CD4-positive, alpha-beta T cell treated with Interleukin-4 for 4 hours (primary cell): ENCODE measurements around the gene UGT3A1.
"Not testable (repeated sequence)": the region's sequence is repeated elsewhere in the genome, so short reads cannot be mapped to it uniquely, and the experiment has no call there.

Source experiments
- DNase-seq: peaks from one replicate; pipeline ENCODE4 v3.0.0-alpha.2; 2020

UGT3A1 gene, protein sequence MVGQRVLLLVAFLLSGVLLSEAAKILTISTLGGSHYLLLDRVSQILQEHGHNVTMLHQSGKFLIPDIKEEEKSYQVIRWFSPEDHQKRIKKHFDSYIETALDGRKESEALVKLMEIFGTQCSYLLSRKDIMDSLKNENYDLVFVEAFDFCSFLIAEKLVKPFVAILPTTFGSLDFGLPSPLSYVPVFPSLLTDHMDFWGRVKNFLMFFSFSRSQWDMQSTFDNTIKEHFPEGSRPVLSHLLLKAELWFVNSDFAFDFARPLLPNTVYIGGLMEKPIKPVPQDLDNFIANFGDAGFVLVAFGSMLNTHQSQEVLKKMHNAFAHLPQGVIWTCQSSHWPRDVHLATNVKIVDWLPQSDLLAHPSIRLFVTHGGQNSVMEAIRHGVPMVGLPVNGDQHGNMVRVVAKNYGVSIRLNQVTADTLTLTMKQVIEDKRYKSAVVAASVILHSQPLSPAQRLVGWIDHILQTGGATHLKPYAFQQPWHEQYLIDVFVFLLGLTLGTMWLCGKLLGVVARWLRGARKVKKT

DNA sequence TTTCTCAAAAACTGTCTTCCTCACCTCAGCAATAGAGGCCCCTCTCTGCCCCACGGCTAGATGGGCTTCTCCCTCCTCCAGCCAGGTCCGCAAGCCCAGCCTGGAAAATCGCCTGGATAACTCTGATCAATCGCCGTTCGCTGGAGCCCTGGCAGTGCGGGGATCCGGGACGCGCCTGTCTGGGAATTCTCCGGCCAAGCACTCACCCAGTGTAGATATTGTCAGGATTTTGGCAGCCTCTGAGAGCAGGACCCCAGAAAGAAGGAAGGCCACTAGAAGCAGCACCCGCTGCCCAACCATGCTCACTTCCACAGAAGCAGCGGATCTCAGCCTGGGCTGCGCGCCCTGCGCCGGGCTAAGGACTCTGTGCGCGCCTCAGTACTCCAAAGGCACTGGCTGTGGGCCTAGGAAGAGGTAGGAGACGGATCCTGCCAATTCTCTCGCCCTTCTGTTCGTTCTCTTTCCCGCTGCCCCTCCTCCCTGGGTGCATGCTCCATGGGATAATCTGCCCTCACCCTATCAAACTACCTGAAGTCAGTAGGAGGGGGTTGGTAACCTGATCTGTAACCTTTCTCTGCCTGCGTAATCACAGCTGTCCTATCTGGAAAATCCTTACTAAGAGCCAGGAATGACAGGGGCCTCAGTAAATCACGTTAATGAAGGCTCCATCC, at the start of gene UGT3A1:
Gene UGT3A1 (minus strand): TSS at position 450 of the 671 bp plus-strand sequence. CDS start 150 bp downstream, at position 300.
- DNase-seq: no peak

DNA sequence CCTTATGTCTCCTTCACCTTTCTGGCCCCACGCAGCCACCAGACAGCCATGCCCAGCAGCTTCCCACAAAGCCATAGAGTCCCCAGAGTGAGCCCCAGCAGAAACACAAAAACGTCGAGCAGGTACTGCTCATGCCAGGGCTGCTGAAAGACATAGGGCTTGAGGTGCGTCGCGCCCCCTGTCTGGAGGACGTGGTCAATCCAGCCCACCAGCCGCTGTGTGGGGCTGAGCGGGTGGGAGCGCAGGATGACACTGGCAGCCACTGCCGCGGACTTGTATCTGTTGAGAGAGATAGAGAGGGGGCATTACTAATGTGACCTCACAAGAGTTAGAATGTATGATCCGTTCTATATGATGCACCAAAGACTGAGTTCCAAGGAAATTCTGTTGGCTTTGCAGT, 44.5 kb upstream of the UGT3A1 start:
- no peak for DNase-seq

DNA sequence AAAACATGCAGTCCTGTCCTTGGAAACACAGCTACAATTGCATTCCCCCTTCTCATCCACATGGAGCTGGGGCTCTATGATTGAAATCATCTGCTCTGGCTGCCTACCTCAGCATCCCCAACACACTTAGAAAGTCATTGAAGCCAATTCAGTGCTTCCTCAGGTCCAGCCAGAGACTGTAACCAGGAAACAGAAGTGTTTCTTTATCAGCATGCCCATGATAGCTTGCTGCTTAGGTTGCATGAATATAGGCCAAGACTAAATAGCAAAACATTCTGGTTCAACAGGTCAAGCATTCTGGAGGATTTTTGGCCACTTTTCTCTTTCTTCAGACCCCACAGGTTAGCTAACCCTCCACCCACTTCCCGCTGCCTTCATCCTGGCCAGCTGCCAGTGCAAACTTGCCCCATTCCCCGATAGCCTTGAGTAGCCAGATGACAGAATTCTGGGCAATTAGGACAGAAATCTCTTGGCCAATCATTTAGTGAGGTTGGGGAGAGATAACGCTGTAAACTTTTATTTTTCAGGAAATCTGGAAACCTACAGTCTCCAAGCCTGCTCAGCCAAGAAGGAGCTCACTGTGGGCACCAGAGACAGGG, 43.4 kb upstream of the UGT3A1 start:
- DNase-seq: not testable (repeated sequence)

DNA sequence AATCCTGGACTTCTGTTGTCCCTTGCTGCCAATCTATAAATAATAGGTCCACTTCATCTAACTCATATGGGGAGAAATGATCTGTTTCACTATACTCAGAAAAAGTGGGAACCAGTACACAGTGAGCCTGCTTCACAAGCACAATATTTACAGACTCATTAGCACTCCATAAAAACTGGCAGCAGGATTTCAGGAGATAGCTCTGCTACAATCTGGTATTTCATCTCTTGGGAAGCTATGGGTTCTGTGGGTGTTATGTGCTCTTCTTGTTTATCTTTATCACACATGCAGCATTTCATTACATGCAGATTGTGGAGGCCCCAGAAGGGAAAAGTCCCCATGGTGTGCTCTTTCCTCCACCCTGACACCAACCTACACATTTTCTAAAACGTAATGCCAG, 42.3 kb upstream of the UGT3A1 start:
- DNase-seq: no peak

DNA sequence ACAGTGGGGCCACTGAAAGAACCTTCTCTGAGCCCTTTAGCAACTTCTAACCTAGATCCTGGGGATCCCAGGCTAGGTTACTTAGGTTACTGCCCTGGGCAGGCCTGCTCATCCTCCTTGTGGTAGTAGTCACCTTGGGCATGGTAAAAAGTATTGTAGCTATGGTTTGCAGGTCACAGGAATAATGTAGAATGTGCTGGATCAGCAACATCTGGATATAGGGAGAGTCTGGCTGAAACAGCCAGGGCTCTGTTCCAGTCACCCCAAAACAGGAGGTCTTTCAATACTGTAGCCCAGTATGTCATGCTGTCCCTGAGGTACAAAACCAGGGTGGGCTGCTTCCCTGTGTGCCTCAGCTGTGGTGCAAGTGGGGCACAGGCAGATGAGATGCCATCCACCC, 41.9 kb upstream of the UGT3A1 start:
- no peak for DNase-seq

DNA sequence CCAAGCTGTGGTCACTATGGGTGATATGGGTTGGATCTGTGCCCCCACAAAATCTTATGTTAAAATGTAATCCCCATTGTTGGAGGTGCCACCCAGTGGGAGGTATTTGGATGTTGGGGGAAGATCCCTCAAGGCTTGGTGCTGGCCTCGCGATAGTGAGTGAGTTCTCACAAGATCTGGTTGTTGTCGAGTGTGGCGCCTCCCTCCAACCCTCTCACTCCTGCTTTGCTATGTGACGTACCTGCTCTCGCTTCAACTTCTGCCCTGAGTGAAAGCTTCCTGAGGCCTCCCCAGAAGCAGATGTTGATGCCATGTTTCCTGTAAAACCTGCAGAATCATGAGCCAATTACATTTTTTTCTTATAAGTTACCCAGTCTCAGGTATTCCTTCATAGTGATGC, 40.0 kb upstream of the UGT3A1 start:
- DNase-seq: no peak

DNA sequence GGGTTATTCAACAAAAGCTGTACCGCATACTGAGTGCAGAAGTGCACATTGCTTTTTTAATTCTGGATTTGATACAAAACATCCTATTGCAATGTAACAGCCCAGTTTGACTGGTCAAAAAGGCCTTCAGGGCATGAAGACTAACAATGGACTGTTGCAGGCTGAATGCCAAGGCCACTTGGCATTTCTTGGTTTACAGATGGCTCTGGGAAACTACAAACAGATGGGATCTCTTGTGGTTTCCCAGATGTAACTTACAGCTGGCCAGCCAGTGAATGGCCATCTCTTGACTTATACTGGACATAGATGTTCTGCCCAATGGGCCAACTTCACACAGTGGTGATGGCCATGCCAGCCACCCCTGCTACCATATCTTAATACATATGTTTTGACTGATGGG, 38.7 kb upstream of the UGT3A1 start:
- DNase-seq: no peak

DNA sequence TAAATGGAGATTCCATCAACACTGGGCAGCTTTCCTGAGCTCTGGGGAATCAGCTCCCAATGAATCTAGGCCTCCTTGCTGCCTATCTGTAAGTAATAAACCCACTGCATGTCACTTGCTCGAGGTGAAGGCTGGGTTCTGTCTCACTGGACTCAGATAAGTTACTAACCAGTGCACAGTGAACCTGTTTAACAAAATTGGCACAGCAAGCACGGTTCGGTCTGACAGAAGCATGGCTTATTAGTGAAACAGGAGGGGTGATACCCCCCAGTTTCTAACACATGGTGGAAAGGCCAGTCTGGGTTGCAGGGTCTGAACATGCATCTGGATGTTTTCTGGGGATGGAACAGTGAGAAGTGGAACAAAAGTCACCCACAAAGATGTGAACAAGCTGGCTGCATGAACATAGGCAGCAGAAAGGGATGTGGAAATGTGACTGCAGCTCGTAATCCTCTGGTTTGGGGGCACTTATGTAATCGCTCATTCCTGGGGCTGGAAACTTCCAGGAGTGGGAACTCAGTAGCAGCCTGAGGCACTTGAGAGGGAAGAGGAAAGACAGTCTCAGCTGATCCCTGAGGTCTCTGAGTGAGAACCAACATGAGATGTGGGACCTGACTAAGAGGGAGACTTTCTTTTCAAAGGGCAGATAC, 37.8 kb upstream of the UGT3A1 start:
- DNase-seq: no peak

DNA sequence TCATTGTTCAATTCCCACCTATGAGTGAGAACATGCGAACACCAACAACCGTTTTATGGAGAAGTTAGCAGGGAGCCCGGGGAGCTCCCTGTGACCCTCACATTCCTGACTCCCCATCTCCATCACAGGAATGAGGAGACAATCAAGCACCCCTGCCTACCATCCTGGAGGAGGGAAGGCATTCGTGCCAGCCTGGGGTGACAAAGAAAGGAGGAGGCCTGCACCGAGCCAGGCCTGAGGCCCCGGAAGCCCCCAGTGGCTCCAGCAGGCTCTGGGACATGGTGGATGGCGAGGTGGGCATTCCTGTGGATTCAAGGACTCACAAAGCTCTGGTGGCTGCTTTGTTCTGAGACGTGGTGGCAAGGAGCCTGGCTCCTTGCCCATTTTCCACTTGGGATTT, 36.5 kb upstream of the UGT3A1 start:
- no peak for DNase-seq

DNA sequence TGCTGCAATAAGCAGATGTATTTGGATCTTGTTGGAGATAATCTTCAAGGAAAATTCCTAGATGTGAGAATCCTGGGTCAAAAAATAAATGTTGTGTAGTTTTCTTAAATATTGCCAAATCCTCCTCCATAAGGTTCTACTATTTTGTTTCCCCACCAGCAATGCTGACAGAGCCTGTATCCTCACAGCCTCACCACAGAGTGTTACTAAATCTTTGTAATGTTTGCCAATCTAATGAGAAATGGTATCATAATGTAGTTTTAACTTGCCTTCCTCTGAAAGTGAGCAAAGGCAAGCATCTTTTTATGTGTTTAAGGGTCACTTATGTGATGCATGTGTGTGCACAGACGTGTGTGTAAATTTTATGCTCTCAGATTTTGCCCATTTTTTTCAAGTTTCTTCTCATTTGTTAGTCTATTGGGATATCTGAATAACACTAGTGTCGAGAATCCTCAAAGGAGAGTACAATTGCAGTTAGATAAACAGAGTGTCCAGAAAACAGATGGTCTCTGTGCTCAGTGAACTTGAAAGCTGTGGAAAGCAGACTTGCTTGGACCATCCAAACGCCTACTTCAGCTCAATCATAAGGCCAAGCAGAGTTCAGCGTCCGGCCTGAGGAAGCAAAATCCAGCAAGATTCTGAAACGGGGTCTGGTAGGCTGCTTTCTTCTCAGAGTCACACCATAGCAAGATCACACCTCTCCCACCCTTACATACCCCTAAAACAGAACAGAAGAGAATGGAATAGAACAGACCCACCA, 35.7 kb upstream of the UGT3A1 start:
- DNase-seq: no peak

DNA sequence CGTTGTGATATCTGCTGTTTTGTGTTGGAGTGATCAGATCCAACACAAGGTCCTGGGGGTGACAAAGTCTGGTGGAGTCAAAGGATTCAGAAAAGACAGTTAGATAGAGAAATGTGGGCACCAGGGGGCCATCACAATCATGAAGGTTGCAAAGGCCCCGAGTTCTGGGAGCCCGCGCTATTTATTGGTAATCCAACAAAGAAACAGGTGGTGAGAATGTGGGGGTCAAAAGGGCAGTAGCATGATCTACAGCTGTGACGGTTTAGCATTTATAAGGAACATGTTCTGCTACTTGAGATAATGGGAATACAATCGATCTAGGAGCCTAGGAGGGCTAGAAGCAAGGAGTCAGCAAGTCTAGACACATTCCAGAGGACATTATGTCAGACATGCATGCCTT, 31.1 kb upstream of the UGT3A1 start:
- not testable (repeated sequence) for DNase-seq

DNA sequence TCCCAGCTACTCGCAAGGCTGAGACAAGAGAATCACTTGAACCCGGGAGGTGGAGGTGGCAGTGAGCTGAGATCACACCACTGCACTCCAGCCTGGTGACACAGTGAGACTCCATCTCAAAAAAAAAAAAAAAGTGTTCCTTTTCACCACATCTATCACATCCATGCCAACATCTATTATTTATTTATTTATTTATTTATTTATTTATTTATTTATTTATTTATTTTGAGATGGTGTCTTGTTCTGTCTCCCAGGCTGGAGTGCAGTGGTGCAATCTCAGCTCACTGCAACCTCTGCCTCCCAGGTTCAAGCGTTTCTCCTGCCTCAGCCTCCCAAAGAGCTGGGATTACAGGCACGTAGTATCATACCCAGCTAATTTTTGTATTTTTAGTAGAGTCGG, 28.4 kb upstream of the UGT3A1 start:
- DNase-seq: not testable (repeated sequence)

DNA sequence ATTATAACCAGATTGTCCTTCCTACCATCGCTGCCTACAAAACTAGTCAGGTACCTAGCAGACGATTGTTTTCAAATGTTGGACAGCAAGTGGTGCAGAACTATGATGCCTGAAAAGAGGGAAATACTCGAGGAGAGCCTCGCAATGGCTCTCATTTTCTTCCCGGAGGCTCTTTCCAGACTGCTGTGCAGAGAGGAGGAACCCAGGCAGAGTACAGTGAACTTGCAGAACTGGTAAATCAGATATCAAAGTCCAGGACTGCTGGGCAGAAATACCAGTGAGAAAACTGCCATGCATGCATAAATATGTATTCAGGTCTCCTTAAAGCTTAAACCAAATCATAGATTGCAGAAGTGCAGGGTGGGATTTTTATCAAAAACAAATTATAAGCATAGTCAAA, 26.4 kb upstream of the UGT3A1 start:
- DNase-seq: no peak

DNA sequence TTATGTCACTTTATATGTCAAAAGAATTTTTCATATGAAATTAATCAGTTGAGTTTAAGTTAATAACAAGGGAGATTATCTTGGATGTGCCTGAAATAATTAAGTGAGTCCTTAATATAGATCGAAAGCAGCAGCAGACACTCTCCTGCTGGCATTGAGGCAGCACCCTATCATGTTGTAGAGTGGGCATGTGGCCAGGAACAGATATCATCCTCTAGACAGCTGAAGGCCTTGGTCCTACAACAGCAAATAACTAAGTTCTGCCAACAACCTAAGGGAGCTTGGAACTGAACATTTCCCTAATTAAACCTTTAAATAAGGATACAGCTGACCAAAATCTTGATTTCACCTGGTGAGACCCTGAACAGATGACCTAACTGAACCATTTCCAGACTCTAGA, 25.8 kb upstream of the UGT3A1 start:
- no peak for DNase-seq

DNA sequence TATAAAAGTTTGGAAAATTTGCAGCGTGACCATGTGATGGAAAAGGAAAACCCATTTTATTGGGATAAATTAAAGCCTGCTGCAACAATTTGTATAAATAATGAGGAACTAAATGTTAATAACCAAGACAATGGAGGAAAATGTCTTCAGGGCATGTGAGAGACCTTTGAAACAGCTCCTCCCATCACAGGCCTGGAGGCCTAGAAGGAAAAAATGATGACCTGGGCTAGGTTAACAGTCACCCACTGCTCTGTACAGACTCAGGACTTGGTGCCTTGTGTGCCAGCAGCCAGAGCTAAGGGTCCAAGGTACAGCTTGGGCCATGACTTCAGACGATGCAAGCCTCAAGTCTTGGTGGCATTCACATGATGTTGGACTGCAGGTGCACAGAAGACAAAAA, 22.0 kb upstream of the UGT3A1 start:
- DNase-seq: no peak

DNA sequence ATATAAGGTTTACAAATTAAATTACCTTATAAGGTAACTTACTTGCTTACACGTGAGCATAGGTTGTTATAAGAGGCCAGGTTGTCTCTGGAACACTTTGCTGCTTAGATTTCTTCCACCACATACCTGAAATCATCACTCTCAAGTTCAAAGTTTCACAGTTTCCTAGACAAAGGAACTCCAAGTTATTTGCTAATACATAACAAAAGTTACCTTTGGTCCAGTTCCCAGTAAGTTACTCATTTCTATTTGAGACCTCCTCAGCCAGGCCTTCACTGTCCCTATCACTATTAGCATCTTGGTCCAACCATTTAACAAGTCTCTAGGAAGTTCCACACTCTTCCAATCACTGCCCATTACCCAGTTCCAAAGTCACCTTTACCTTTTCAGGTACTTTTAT, 18.5 kb upstream of the UGT3A1 start:
- DNase-seq: no peak

DNA sequence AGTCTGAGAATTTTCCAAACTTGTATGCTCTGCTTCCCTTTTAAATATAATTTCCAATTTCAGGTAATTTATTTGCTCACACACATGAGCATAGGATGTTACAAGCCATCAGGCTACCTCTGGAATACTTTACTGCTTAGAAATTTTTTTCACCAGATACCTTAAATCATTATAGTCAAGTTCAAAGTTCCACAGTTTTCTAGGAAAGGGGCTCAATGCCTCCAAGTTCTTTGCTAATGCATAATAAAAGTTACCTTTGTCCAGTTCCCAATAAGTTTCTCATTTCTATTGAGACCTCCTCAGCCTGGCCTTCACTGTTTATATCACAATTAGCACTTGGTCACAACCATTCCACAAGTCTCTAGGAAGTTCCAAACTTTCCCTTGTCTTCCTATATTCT, 16.2 kb upstream of the UGT3A1 start:
- DNase-seq: no peak

DNA sequence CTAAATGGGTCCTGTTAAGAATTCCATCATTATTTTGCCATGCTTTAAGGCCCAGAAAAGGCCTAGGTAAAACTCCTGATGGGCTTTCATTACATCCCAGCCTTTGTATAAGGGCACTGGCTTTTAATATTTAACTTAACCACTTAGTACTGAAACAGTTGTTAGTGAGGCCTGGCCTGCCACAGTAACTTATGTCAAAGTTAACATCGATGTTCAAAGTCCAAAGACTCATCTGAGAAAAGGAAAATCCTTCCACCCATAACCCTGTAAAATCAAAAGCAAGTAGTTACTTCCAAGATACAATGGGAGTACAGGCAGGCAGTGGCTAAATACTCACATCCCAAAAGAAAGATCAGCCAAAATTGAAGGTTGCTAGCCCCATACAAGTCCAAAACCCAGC, 15.0 kb upstream of the UGT3A1 start:
- DNase-seq: no peak

DNA sequence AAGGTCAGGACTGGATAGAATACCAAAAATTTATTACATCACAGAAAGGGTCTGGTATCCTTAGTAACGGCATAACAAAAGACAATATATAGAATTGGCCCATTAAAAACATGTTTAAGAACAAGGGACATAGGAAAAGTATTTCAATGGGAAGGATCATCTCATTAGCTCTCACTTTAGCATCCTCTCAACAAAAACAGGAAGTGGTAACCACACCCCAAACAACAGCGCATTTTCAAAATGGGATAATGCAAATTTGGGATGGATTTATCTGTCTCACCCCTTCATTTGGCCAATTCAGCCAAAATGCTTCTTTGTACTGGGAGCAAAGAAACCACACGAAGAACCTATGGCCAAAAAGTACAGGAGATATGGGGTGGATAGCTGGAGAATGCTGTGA, 9.8 kb upstream of the UGT3A1 start:
- no peak for DNase-seq

DNA sequence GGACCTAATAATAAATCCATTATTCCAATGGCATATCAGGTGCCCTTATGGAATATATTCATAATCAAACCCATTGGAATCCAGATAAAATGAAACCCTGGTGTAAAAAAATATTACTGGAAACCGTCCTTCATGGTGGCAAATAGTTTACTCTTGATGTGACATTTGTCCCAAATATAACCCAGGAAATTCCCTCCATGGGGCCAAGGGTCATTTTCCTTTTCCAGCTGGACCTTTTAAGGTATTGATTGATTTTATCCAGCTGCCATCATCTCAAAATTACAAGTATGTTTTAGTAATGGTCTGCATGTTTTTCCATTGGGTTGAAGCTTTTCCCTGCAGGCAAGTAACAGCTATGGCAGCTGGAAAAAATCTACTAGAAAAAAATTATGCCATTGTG, 8.4 kb upstream of the UGT3A1 start:
- no peak for DNase-seq

DNA sequence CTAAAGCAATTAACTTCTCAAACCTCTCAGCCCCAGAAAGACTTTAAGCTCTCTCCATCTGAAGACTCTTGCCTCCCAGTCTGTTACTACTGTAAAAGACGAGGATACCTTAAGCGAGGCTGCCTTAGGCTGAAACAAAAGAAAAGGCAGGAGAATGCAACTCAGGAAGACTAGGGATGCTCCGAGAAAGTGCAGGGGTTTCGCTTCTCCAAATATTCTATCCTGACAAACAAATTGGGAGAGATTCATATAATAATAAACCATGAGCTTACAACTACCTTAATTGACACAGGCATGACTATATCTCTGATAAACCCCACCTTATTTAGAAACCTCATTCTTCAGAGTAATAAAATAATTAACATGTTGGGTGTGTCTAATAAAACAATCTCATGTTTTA, 4.9 kb upstream of the UGT3A1 start:
- no peak for DNase-seq

DNA sequence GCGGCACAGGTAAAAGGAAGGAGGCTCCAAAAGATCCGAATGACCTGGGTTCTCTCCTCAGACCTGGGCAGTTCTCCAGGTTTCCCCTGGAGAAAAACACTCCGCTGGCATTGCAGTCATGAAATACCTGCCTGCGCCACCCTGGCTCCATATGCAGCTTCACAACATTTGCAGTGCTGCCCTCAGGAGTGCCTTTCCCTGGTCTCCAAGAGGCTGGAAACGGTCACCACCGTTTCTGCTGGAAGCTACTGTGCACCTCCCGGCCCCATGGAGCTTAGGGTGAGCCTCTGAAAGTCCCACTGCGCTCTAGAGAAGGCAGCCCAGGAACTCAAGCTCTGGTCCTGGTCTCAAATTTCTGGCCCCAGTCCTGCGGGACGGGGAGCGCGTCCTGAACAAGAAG, 670 bp downstream of the UGT3A1 start:
- DNase-seq: no peak

DNA sequence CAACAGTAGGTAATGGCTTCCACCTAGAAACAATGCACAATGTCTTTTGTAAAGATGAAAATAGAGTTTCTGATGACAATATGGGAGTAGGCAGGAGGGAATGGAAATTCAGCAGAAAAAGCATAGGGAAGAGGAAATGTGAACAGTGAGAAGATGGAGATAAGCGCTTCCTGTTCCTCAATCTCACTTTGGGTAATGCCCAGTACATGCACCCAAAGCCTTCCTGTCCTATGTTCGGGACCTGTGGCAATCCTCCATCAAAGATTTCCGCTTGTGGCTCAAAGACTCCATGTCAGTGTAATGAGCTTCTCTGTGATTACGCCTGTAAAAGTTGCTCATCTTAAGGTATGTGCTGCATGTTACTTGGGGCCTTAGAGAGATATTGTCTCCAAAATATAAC, 2.7 kb downstream of the UGT3A1 start:
- no peak for DNase-seq
